Germinal center (tissue), 1 donor: ENCODE results near the gene UMAD1.

Experiments
- DNase-seq: peaks from one replicate; pipeline ENCODE4 v3.0.0; 2012; ENCODE audit warnings: mixed read lengths, low spot score

UMAD1 gene

DNA sequence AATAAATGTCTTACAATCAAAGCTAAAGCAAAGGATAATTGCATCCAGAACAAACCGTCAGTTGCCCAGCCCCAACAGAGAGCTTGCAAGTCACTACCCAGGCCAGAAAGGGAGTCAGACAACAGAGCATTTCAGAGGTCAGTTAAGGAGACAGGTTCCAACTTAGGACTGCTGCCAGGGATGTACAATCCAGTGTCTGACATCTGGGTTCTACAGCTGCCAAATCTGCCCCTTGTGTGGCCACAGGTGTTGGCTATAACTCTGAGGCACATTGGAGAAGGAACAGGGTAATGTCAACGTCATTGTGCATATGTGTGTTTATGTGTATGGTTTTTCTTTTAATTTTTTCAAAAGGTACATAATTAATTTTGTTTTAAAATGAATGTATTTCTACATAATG, 242.8 kb downstream of the UMAD1 start:
- DNase-seq: no peak

DNA sequence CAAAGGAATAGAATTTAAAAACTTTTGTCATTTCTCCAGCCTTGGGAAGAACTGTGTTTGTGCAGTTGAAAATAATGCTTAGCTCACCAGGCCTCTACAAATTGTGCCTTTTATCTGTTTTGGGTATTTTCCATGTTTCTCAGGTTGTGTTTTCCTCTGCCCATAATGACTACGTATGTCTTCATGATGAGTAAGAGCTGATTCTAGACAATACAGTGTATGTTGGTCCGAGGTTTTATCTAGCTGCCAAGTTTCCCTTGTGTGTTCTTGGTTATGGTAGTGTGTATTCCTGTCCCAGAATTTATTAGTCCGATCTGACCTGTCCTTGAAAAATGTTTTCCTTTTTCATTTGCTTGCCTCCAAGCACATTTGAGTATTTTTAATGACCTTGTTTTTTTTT, 244.3 kb downstream of the UMAD1 start:
- no peak for DNase-seq

- no peak for DNase-seq
These were observed 249.4 kb downstream of the UMAD1 start for GRCh38 chr7:7889791-7890568.

GRCh38 chr7:7895004-7895650, 254.6 kb downstream of the UMAD1 start:
- no peak for DNase-seq

DNA sequence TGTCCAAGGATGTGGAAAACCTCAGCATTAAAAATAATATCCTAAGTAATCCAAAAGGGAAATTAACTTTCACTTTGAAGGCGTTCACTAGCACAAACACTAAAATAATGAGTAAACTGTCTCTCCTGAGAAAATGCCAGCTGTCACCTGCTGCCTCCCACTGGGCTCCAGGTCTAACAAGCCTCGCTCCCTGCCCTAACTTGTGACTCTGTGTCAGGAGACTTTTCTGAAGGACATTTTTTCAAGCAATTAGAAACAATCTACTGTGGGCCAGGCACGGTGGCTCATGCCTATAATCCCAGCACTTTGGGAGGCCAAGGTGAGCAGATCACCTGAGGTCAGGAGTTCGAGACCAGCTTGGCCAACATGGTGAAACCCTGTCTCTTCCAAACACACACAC, 255.2 kb downstream of the UMAD1 start:
- no peak for DNase-seq

DNA sequence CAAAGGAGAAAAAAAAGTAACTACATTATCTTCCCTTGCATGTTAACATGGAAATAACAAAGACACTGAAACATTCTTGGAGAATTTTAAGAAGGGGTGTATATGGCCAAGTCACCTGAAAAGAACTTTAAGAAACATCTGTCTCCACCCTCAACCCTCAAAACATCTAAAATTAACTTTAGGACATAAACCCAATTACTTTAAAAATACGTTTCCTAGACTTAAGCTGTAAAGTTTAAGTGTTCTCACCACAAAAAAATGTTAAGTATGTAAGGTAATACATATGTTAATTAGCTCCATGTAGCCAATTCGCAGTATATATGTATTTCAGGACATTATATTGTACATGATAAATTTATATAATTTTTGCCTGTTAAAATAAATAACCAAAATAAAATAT, 257.0 kb downstream of the UMAD1 start:
- DNase-seq: no peak

DNA sequence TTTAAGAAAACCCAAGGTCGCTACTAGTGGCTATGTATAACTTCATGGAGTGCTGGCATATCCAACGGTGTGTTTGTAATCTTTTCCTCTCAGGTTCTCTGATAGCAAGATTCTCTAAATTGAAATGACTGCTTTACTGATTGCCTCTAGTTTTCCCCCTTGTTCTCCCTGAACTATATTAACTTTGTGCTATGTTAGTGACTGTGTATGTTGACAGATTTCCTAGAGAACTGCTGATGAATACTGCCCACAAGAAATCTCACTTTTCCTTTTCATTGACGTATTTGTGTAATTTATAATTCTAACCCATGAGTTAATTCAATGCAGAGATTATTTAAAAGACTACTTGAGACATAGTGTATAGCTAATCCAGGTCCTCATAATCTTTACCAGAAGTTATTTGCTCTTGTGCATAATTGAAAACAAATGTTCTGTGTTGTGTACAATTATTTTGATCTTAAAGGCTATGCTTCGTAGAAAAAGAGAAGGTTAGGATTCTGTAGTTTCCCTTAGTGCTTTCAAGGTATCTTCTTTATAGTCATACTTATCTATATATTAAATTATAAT, 257.5 kb downstream of the UMAD1 start:
- no peak for DNase-seq

DNA sequence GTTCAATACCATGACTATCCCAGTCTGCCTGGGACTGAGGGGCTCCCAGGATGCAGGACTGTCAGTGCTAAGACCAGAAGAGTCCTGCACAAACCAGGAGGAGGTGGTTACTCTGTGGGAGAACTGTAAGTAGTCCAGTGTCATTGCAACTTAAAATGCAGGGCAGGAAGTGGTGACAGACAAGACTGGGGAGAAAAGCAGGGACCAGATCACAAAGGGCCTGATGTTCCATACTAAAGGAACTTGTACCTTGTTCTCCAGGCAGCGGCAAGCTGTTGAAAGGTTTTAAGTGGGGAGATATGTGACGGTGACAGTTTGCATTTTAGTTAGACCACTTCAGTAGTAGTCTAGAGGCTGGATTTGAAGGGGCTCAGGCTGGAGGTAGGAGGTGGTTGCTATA, 262.3 kb downstream of the UMAD1 start:
- no peak for DNase-seq

GRCh38 chr7:7907306-7907705, 266.8 kb downstream of the UMAD1 start:
- no peak for DNase-seq

- no peak for DNase-seq
These were observed 268.1 kb downstream of the UMAD1 start for GRCh38 chr7:7908622-7909145.

GRCh38 chr7:7909376-7909775, 268.8 kb downstream of the UMAD1 start:
- no peak for DNase-seq

DNA sequence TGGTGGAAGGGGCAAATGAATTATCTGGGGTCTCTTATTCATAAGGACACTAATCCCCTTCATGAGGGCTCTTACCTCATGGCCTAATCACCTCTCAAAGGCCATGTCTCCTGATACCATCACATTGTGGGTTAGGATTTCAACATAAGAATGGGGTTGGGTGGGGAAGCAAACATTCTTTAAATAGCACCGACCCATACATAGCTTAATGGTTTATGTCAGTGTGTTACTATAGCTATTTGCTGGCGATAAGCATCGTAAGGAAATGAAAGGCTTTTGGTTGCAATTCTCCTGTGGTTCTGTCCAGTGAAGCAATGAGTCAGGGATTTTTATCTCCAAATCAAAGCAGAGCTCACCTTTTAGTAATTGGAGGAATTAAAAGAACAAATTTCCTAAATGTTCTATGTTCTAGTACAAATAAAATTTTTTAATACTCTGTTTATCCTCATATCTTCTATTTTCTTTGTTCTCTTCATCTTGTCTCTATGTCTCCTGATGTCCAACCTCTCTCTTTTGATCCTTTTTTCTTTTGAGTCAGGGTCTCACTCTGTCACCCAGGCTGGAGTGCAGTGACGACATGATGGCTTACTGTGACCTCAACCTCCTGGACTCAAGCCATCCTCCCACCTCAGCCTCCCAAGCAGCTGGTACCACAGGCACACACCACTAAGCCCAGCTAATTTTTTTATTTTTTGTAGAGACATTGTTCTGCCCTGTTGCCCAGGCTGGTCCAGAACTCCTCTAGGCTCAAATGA, 271.0 kb downstream of the UMAD1 start:
- no peak for DNase-seq

GRCh38 chr7:7912937-7913336, 272.4 kb downstream of the UMAD1 start:
- no peak for DNase-seq

DNA sequence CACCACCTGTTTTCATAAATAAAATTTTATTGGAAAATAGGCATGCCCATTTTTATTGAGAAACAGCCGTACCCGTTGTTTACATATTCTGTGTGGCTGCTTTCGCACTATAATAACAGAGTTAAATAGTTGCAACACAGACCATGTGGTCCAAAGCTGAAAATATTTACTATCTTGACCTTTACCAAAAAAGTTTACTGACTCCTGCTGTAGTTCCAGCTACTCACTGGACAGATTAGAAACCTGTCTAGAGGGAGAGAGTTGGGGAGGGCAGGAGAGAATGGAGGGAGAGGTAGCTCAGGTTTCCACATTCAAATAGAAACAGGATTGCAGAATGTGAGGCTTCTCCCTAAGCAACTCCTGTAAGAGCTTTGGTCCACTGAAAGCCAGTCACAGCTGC, 273.0 kb downstream of the UMAD1 start:
- no peak for DNase-seq

DNA sequence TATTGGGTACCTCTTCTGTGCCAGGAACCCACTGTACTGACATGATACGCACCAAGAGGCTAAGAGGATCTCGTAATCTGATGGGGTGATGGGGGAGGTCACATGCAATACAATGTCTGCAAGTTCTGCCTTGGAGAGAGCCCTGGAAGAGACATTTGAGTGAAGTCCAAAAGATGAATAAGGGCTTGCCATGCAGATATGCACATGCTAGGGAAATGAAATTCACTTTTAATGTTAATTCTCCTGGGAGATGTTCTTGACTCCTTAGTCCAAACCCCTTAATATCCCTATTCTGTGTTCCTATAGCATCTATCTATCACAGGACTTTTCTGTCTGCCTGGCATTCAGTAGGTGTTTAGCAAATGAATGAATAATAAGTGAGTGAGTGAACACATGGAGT, 274.0 kb downstream of the UMAD1 start:
- DNase-seq: no peak

DNA sequence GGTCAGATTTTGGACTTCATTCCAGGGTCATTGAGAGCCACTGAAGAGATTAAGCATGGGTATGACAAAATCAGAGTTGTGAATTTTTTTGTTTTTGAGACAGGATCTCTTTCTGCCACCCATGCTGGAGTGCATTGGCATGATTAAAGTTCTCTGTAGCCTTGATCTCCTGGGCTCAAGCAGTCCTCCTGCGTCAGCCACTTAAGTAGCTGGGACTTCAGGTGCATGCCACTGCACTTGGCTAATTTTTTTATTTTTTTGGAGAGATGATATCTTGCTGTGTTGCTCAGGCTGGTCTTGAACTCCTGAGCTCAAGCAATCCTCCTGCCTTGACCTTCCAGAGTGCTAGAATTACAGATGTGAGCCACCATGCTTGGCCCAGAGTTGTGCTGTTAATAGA, 275.5 kb downstream of the UMAD1 start:
- DNase-seq: no peak

- DNase-seq: no peak
These were observed 277.0 kb downstream of the UMAD1 start for GRCh38 chr7:7917593-7917992.

- DNase-seq: no peak
These were observed 278.3 kb downstream of the UMAD1 start for GRCh38 chr7:7918736-7919448.

DNA sequence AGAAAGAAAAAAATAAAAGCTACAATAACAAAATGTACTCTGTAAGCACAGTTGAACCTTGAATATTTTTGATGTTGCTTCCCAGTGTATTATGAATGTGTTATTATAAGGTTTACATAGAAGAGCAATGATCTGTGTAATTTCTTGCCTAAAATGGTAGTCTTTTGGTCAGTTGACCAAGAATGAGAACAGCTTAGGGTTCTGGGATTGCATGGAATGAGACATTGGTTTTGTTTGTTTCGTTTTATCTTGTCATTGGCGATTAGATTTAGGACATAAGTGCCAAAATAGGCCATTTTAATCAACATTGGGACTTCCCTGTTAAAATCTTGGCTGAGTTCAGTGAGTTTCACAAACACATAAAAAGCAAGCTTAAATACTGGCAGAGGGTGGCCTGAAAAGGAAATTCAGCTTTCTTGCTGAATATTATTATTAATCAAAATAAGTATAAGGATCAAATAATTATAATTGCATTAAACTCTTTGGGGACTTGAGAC, 278.9 kb downstream of the UMAD1 start:
- no peak for DNase-seq

- no peak for DNase-seq
These were observed 279.5 kb downstream of the UMAD1 start for GRCh38 chr7:7920056-7920455.

- peak; percentile 65 for DNase-seq
These were observed 279.9 kb downstream of the UMAD1 start for GRCh38 chr7:7920481-7920880.

GRCh38 chr7:7921830-7922229, 281.3 kb downstream of the UMAD1 start:
- DNase-seq: no peak
